CD4-positive, alpha-beta T cell (primary cell): ENCODE measurements around the gene TMEM51. TPM values are rescaled to one million over a fixed set of nuclear protein-coding genes. Genes with fewer than 3 reads are reported as not detected.

ENCODE experiments used
- ATAC-seq: fragments of 200-7000 bp; cut with Tn5 transposase; one replicate; pipeline ENCODE4 v1.10.0; 2022; ENCODE audit warnings: mild to moderate bottlenecking; ENCODE audit not compliant: poor library complexity
- CTCF ChIA-PET: fragments of 350-600 bp; sonication (Branson Sonifier 250); formaldehyde crosslinking; loops from one replicate; lab custom pipeline; 2021; ENCODE audit warnings: antibody characterized with exemption, inconsistent platforms; lab: Charles Lee
- POLR2A ChIA-PET: fragments of 350-600 bp; sonication (Branson Sonifier 250); formaldehyde crosslinking; loops from one replicate; lab custom pipeline; 2021; ENCODE audit warnings: antibody characterized with exemption, inconsistent platforms; lab: Charles Lee
- DNase-seq, 14 experiments: peaks; one replicate each; pipeline ENCODE4 v3.0.0-alpha.2; 2013 to 2020; ENCODE audit warnings: mixed read lengths in 2 of 14
- H3K27ac ChIP-seq, 2 donors: one replicate each; pipeline versions ENCODE4 v1.5.1 to v1.7.0; 2013; ENCODE audit warnings: low read length in 2 of 2, low read depth in 1 of 2, mild to moderate bottlenecking in 1 of 2
- H3K27me3 ChIP-seq, 2 experiments: 1 replicate in 1 of 2; 2 replicates in 1 of 2; pipeline versions ENCODE4 v1.6.1 to v1.7.0; 2013; ENCODE audit warnings: low read length in 2 of 2, control low read depth in 1 of 2, mild to moderate bottlenecking in 1 of 2, moderate library complexity in 1 of 2; ENCODE audit not compliant: insufficient read depth in 2 of 2, control insufficient read depth in 1 of 2
- H3K36me3 ChIP-seq: one replicate; pipeline ENCODE4 v1.6.1; 2013; ENCODE audit warnings: low read length, control low read depth; ENCODE audit not compliant: insufficient read depth
- H3K4me1 ChIP-seq: one replicate; pipeline ENCODE4 v1.6.1; 2013; ENCODE audit warnings: low read length, control low read depth; ENCODE audit not compliant: insufficient read depth
- H3K4me3 ChIP-seq: one replicate; pipeline ENCODE4 v1.5.1; 2013; ENCODE audit warnings: mild to moderate bottlenecking, low read length, moderate library complexity
- H3K9me3 ChIP-seq, 2 experiments: 1 replicate in 1 of 2; 2 replicates in 1 of 2; pipeline versions ENCODE4 v1.6.1 to v1.7.0; 2013; ENCODE audit warnings: low read length in 2 of 2, mild to moderate bottlenecking in 2 of 2, control low read depth in 1 of 2, moderate library complexity in 1 of 2; ENCODE audit not compliant: control insufficient read depth in 1 of 2, insufficient read depth in 1 of 2
- H3K27ac Mint-ChIP-seq: one replicate; pipeline ENCODE4 v1.8.0; 2020; ENCODE audit warnings: mixed read lengths
- H3K27me3 Mint-ChIP-seq: one replicate; pipeline ENCODE4 v1.8.0; 2021; ENCODE audit warnings: mixed read lengths
- H3K36me3 Mint-ChIP-seq: one replicate; pipeline ENCODE4 v1.8.0; 2021; ENCODE audit warnings: low read depth, mixed read lengths
- H3K4me1 Mint-ChIP-seq: one replicate; pipeline ENCODE4 v1.8.0; 2021; ENCODE audit warnings: low read depth, mixed read lengths
- H3K4me3 Mint-ChIP-seq: one replicate; pipeline ENCODE4 v1.8.0; 2020; ENCODE audit warnings: mild to moderate bottlenecking, mixed read lengths
- H3K9me3 Mint-ChIP-seq: one replicate; pipeline ENCODE4 v1.8.0; 2020; ENCODE audit warnings: mixed read lengths
- intact Hi-C, 2 experiments: fragments of 100-400 bp; cut with DNase I in 1 of 2; cut with micrococcal nuclease in 1 of 2; formaldehyde crosslinking; loops; one replicate each; pipeline versions ENCODE4 v1.15.1 to v1.9.0; 2023 to 2025; cut with DNase I, micrococcal nuclease
- total RNA-seq, 174 experiments: library from RNA in 2 of 174; stranded (reverse) in 2 of 174; gene quantifications; one replicate each; pipeline ENCODE4 v1.2.3 and lab custom pipeline; 2021 to 2026
- TF ChIP-seq, protein P1 (sequence below): fragments of 200-600 bp; IDR thresholded peaks from one replicate; pipeline ENCODE4 v1.8.0; 2022; ENCODE audit warnings: antibody characterized with exemption, mild to moderate bottlenecking

TMEM51 gene
- total RNA-seq, 2 experiments from 2014 or later, result not detected

DNA sequence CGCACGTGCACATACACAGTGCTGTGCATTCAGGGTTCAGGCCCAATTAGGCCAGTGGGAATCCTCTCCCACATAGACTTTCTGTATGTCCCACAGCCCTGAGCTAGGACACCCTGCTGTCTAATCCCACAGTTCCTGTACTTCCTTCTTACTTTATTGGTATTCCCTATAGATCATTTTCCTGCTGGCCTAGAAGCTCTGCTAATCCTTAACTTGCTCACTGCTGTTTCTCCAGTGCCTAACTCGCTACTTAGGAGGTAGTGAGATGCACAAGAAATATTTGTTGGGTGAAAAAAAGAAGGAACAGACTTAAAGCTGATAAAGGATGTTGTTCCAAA, 59.4 kb downstream of the TMEM51 start:
- intact Hi-C loops, result no loop called here
- Mint-ChIP-seq H3K36me3 (no peaks in the 10 kb centered on the region), H3K27me3 (peaks cover 28% of the 10 kb centered on the region), H3K9me3 (no peaks in the 10 kb centered on the region), H3K4me3 (no peak overlapping the region), H3K4me1 (no peaks in the 10 kb centered on the region), H3K27ac (no peak overlapping the region)
- Histone ChIP-seq H3K27me3 (peaks cover 0 to 4% of the 10 kb centered on the region in 2 experiments), H3K36me3 (no peaks in the 10 kb centered on the region), H3K4me3 (no peak overlapping the region), H3K4me1 (no peaks in the 10 kb centered on the region), H3K27ac (no peak overlapping the region), H3K9me3 (no peaks in the 10 kb centered on the region)
- TF ChIP-seq, protein P1, sequence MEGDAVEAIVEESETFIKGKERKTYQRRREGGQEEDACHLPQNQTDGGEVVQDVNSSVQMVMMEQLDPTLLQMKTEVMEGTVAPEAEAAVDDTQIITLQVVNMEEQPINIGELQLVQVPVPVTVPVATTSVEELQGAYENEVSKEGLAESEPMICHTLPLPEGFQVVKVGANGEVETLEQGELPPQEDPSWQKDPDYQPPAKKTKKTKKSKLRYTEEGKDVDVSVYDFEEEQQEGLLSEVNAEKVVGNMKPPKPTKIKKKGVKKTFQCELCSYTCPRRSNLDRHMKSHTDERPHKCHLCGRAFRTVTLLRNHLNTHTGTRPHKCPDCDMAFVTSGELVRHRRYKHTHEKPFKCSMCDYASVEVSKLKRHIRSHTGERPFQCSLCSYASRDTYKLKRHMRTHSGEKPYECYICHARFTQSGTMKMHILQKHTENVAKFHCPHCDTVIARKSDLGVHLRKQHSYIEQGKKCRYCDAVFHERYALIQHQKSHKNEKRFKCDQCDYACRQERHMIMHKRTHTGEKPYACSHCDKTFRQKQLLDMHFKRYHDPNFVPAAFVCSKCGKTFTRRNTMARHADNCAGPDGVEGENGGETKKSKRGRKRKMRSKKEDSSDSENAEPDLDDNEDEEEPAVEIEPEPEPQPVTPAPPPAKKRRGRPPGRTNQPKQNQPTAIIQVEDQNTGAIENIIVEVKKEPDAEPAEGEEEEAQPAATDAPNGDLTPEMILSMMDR, result no peak
- POLR2A ChIA-PET, result no interaction called here
- CTCF ChIA-PET, result no interaction called here
- ATAC-seq (no peak), DNase-seq (no peak)

DNA sequence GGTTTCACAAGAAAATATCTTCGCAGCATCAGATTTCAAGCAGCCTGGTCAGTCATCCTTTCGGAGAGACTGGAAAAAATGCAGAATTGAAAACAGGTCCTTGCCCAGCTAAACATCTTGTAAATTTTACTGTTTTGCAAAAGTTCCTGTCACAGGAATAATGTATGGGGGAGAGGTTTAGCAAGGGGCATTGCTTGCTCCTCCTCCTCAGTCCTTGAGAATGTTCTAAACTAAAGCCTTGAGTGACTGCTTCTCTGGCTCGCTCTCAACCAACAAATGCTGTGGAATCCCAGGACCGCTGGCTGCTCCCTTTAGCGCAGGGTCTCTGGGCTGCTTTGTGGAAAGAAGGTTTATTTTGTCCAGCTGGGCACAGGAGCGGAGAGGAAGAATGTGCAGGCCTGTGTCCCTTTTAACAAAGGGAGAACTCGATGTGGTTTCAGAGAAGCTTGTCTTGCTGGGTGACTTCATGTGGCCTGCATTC, 59.8 kb downstream of the TMEM51 start:
- ChIA-PET POLR2A (no interaction called here), CTCF (no interaction called here)
- intact Hi-C loops, result no loop called here
- Histone ChIP-seq H3K27ac (no peak overlapping the region), H3K36me3 (no peaks in the 10 kb centered on the region), H3K4me1 (no peaks in the 10 kb centered on the region), H3K4me3 (no peak overlapping the region), H3K9me3 (no peaks in the 10 kb centered on the region), H3K27me3 (peaks cover 0 to 4% of the 10 kb centered on the region in 2 experiments)
- TF ChIP-seq, protein P1, result no peak
- ATAC-seq, result no peak
- Mint-ChIP-seq H3K9me3 (no peaks in the 10 kb centered on the region), H3K27ac (no peak overlapping the region), H3K4me1 (no peaks in the 10 kb centered on the region), H3K36me3 (no peaks in the 10 kb centered on the region), H3K4me3 (no peak overlapping the region), H3K27me3 (peaks cover 26% of the 10 kb centered on the region)
- no peak for DNase-seq

DNA sequence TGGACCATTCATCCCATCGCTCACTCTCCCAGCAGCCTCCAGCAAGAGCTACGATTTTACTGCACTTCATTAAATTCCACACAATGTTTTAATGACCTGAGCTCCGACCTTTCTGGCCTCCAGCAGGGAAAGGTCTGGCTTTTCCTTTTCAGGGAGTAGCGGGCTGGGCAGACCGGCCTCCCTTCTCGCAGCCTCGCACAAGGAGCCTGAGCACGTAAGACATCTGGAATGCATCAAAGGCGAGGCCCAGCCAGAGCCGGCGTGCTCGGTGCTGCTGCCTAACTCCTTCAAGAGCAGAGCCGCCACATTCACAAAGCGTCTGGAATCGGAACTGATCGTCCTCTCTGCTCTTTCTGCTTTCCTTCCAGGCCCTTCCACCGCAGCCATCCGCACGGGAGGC, 61.0 kb downstream of the TMEM51 start:
- no peak for DNase-seq
- no peaks in the 10 kb centered on the region for H3K9me3 ChIP-seq
- no peak overlapping the region for H3K4me3 Mint-ChIP-seq
- TF ChIP-seq, protein P1, result no peak
- ChIA-PET POLR2A (no interaction called here), CTCF (no interaction called here)
- no peak for ATAC-seq
- H3K27me3 ChIP-seq, result peaks cover 0 to 8% of the 10 kb centered on the region in 2 experiments
- H3K4me1 Mint-ChIP-seq, result no peaks in the 10 kb centered on the region
- H3K9me3 Mint-ChIP-seq, result no peaks in the 10 kb centered on the region
- no peak overlapping the region for H3K4me3 ChIP-seq
- H3K36me3 Mint-ChIP-seq, result no peaks in the 10 kb centered on the region
- H3K4me1 ChIP-seq, result no peaks in the 10 kb centered on the region
- H3K27ac Mint-ChIP-seq, result no peak overlapping the region
- H3K27ac ChIP-seq, result no peak overlapping the region
- H3K27me3 Mint-ChIP-seq, result peaks cover 31% of the 10 kb centered on the region
- H3K36me3 ChIP-seq, result no peaks in the 10 kb centered on the region
- intact Hi-C loops, result no loop called here
